Chondrocyte (in vitro differentiated cells): ENCODE data around the gene RAPGEF6. TPM values are rescaled to one million over a fixed set of nuclear protein-coding genes. Genes with fewer than 3 reads are reported as not detected.

ENCODE experiments used
- DNase-seq: peaks from one replicate; pipeline ENCODE4 v3.0.0; 2021; ENCODE audit warnings: mixed read lengths, low spot score
- H3K27ac Mint-ChIP-seq: one replicate; pipeline ENCODE4 v1.8.0; 2021; ENCODE audit warnings: mild to moderate bottlenecking, moderate library complexity, mixed read lengths; ENCODE audit not compliant: unreplicated experiment
- H3K27me3 Mint-ChIP-seq: 2 replicates; pipeline ENCODE4 v1.8.0; 2021; ENCODE audit warnings: low read depth, mixed read lengths
- H3K36me3 Mint-ChIP-seq: 2 replicates; pipeline ENCODE4 v1.8.0; 2021; ENCODE audit warnings: low read depth, mixed read lengths
- H3K4me1 Mint-ChIP-seq: 2 replicates; pipeline ENCODE4 v1.8.0; 2021; ENCODE audit warnings: low read depth, mild to moderate bottlenecking, mixed read lengths
- H3K4me3 Mint-ChIP-seq: one replicate; pipeline ENCODE4 v1.8.0; 2021; ENCODE audit warnings: mild to moderate bottlenecking, moderate library complexity, mixed read lengths; ENCODE audit not compliant: unreplicated experiment
- H3K9me3 Mint-ChIP-seq: 2 replicates; pipeline ENCODE4 v1.8.0; 2021; ENCODE audit warnings: low read depth, mixed read lengths
- CTCF ChIP-seq: fragments of 200-600 bp; sonication (generic); IDR thresholded peaks from 2 replicates; pipeline ENCODE4 v1.5.0; 2021; ENCODE audit warnings: antibody characterized with exemption, mild to moderate bottlenecking, moderate library complexity
- total RNA-seq: library from RNA; stranded (reverse); gene quantifications from 3 replicates; pipeline ENCODE4 v1.2.1, GENCODE V29; 2021

Gene RAPGEF6
- total RNA-seq, 1 donor from 2014 or later = 13.6 TPM

- Mint-ChIP-seq H3K27ac (peak overlapping the region; percentile 78), H3K27me3 (no peaks in the 10 kb centered on the region), H3K4me1 (peaks cover 31% of the 10 kb centered on the region), H3K9me3 (no peaks in the 10 kb centered on the region), H3K36me3 (peaks cover 4% of the 10 kb centered on the region), H3K4me3 (no peak overlapping the region)
- no peak for DNase-seq
- TF ChIP-seq CTCF = no peak
Measured at GRCh38 chr5:131545845-131546244, 89.2 kb downstream of the RAPGEF6 start.

GRCh38 chr5:131542723-131543122 is 92.3 kb downstream of the RAPGEF6 start:
- TF ChIP-seq CTCF = no peak
- no peaks in the 10 kb centered on the region for H3K27me3 Mint-ChIP-seq
- H3K36me3 Mint-ChIP-seq = peaks cover 3% of the 10 kb centered on the region
- DNase-seq = no peak
- H3K9me3 Mint-ChIP-seq = no peaks in the 10 kb centered on the region
- H3K4me1 Mint-ChIP-seq = peaks cover 23% of the 10 kb centered on the region
- H3K27ac Mint-ChIP-seq = no peak overlapping the region
- no peak overlapping the region for H3K4me3 Mint-ChIP-seq

GRCh38 chr5:131541762-131542161 is 93.3 kb downstream of the RAPGEF6 start:
- H3K9me3 Mint-ChIP-seq = no peaks in the 10 kb centered on the region
- no peak overlapping the region for H3K27ac Mint-ChIP-seq
- no peak for TF ChIP-seq CTCF
- peaks cover 3% of the 10 kb centered on the region for H3K36me3 Mint-ChIP-seq
- no peak overlapping the region for H3K4me3 Mint-ChIP-seq
- no peaks in the 10 kb centered on the region for H3K27me3 Mint-ChIP-seq
- peaks cover 26% of the 10 kb centered on the region for H3K4me1 Mint-ChIP-seq
- DNase-seq = no peak

- Mint-ChIP-seq H3K36me3 (peaks cover 3% of the 10 kb centered on the region), H3K9me3 (no peaks in the 10 kb centered on the region), H3K4me3 (no peak overlapping the region), H3K27ac (no peak overlapping the region), H3K27me3 (no peaks in the 10 kb centered on the region), H3K4me1 (peaks cover 29% of the 10 kb centered on the region)
- no peak for TF ChIP-seq CTCF
- DNase-seq = no peak
Measured at GRCh38 chr5:131541071-131541470, 94.0 kb downstream of the RAPGEF6 start.

- no peak for TF ChIP-seq CTCF
- Mint-ChIP-seq H3K4me3 (no peak overlapping the region), H3K27ac (no peak overlapping the region), H3K9me3 (no peaks in the 10 kb centered on the region), H3K4me1 (peaks cover 25% of the 10 kb centered on the region), H3K27me3 (no peaks in the 10 kb centered on the region), H3K36me3 (peaks cover 3% of the 10 kb centered on the region)
- DNase-seq = no peak
Measured at GRCh38 chr5:131539251-131539650, 95.8 kb downstream of the RAPGEF6 start.
